ENCODE data around the gene ERN1.
"Not testable (repeated sequence)": the region's sequence is repeated elsewhere in the genome, so short reads cannot be mapped to it uniquely, and the experiment has no call there.

The ERN1 gene

GRCh38 chr17:64129765-64130558 is at the start of gene ERN1:
TSS of gene ERN1 (minus strand) at chr17:64130144. CDS start at chr17:64130029, 115 bp downstream.
- peak; percentile 91 for DNase-seq (ENCODE audit: low spot score)

- not testable (repeated sequence) for DNase-seq (ENCODE audit: low spot score)
Measured at GRCh38 chr17:64179024-64179423, 49.1 kb upstream of the ERN1 start.

GRCh38 chr17:64178011-64178825 is 48.3 kb upstream of the ERN1 start:
- no peak for DNase-seq (ENCODE audit: low spot score)

- no peak for DNase-seq (ENCODE audit: low spot score)
Measured at GRCh38 chr17:64177311-64178010, 47.5 kb upstream of the ERN1 start.

- no peak for DNase-seq (ENCODE audit: low spot score)
Measured at GRCh38 chr17:64176556-64176955, 46.6 kb upstream of the ERN1 start.

- DNase-seq (ENCODE audit: low spot score): no peak
Measured at GRCh38 chr17:64174686-64175456, 44.9 kb upstream of the ERN1 start.

GRCh38 chr17:64173646-64174045 is 43.7 kb upstream of the ERN1 start:
- DNase-seq (ENCODE audit: low spot score): no peak

GRCh38 chr17:64172510-64172909 is 42.6 kb upstream of the ERN1 start:
- DNase-seq (ENCODE audit: low spot score): no peak

- DNase-seq (ENCODE audit: low spot score): no peak
Measured at GRCh38 chr17:64171041-64171440, 41.1 kb upstream of the ERN1 start.

GRCh38 chr17:64170286-64170685 is 40.3 kb upstream of the ERN1 start:
- DNase-seq (ENCODE audit: low spot score): no peak

- DNase-seq (ENCODE audit: low spot score): not testable (repeated sequence)
Measured at GRCh38 chr17:64167666-64168065, 37.7 kb upstream of the ERN1 start.

GRCh38 chr17:64166876-64167275 is 36.9 kb upstream of the ERN1 start:
- no peak for DNase-seq (ENCODE audit: low spot score)

- no peak for DNase-seq (ENCODE audit: low spot score)
Measured at GRCh38 chr17:64165347-64165746, 35.4 kb upstream of the ERN1 start.

- DNase-seq (ENCODE audit: low spot score): peak; percentile 44
Measured at GRCh38 chr17:64164596-64165285, 34.8 kb upstream of the ERN1 start.

- no peak for DNase-seq (ENCODE audit: low spot score)
Measured at GRCh38 chr17:64163468-64163867, 33.5 kb upstream of the ERN1 start.

- peak; percentile 63 for DNase-seq (ENCODE audit: low spot score)
Measured at GRCh38 chr17:64162554-64162953, 32.6 kb upstream of the ERN1 start.

- no peak for DNase-seq (ENCODE audit: low spot score)
Measured at GRCh38 chr17:64161380-64162176, 31.6 kb upstream of the ERN1 start.

- DNase-seq (ENCODE audit: low spot score): no peak
Measured at GRCh38 chr17:64160378-64160777, 30.4 kb upstream of the ERN1 start.

- no peak for DNase-seq (ENCODE audit: low spot score)
Measured at GRCh38 chr17:64158831-64159590, 29.1 kb upstream of the ERN1 start.

- no peak for DNase-seq (ENCODE audit: low spot score)
Measured at GRCh38 chr17:64158406-64158805, 28.5 kb upstream of the ERN1 start.

All from hematopoietic multipotent progenitor cell treated with erythropoietin and hydrocortisone succinate and interleukin-3 and kit ligand, for 17 days (in vitro differentiated cells).